AG04449 (cell line): Measurements from ENCODE around the gene CDYL2.

Source experiments
- CTCF ChIA-PET: fragments of 350-600 bp; formaldehyde crosslinking; extraction: SDS; loops from one replicate; lab custom pipeline; 2021; ENCODE audit warnings: antibody characterized with exemption; lab: Yijun Ruan, JAX
- POLR2A ChIA-PET: fragments of 400-600, 350-600 bp; formaldehyde crosslinking; extraction: SDS; loops from one replicate; lab custom pipeline; 2020; ENCODE audit warnings: antibody characterized with exemption, inconsistent platforms; lab: Yijun Ruan, JAX
- DNase-seq: peaks from one replicate; pipeline ENCODE4 v3.0.0-alpha.2; 2010; ENCODE audit warnings: low read depth, low spot score
- H3K4me3 ChIP-seq: 2 replicates; pipeline ENCODE4 v1.5.1; 2011; ENCODE audit warnings: low read depth, mild to moderate bottlenecking, control low read depth, low read length
- TF ChIP-seq, protein P1 (sequence below): IDR thresholded peaks from one replicate; pipeline ENCODE4 v1.5.1; 2011; ENCODE audit warnings: mild to moderate bottlenecking, moderate library complexity, low read length, control low read depth, inconsistent platforms; ENCODE audit not compliant: insufficient read depth; ENCODE audit errors: missing control alignments

The CDYL2 gene

GRCh38 chr16:80586476-80586875 is 217.9 kb downstream of the CDYL2 start:
- TF ChIP-seq, protein P1, sequence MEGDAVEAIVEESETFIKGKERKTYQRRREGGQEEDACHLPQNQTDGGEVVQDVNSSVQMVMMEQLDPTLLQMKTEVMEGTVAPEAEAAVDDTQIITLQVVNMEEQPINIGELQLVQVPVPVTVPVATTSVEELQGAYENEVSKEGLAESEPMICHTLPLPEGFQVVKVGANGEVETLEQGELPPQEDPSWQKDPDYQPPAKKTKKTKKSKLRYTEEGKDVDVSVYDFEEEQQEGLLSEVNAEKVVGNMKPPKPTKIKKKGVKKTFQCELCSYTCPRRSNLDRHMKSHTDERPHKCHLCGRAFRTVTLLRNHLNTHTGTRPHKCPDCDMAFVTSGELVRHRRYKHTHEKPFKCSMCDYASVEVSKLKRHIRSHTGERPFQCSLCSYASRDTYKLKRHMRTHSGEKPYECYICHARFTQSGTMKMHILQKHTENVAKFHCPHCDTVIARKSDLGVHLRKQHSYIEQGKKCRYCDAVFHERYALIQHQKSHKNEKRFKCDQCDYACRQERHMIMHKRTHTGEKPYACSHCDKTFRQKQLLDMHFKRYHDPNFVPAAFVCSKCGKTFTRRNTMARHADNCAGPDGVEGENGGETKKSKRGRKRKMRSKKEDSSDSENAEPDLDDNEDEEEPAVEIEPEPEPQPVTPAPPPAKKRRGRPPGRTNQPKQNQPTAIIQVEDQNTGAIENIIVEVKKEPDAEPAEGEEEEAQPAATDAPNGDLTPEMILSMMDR = no peak
- H3K4me3 ChIP-seq = no peak overlapping the region
- ChIA-PET POLR2A (no interaction called here), CTCF (interaction anchor here (1.4 kb wide), 1 partner anchor 59 kb away, joined by 4 read pairs; no protein-coding TSS in a partner anchor)
- DNase-seq = no peak

DNA sequence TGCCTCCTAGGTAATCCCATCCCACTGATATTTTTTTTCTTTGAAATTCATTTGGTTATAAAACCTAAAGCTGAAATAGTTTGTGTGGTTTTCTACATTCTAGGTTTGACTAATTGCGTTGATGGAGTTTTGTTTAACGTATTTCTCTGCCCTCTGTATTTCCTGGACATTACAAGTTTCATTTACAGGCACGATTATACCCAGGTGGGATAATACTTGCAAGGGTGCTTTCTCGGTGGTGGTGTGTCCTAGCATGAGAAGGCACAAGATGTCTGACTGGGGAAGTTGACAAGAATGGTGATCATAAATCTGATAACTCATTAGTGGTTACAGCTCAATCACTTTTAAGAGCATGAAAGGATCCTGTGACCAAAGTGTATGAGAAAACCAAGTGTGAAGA is 218.6 kb downstream of the CDYL2 start:
- no peak for DNase-seq
- POLR2A ChIA-PET = no interaction called here
- CTCF ChIA-PET = interaction anchor here (1.4 kb wide), 1 partner anchor 58 kb away, joined by 4 read pairs; no protein-coding TSS in a partner anchor
- TF ChIP-seq, protein P1 = no peak
- no peak overlapping the region for H3K4me3 ChIP-seq

DNA sequence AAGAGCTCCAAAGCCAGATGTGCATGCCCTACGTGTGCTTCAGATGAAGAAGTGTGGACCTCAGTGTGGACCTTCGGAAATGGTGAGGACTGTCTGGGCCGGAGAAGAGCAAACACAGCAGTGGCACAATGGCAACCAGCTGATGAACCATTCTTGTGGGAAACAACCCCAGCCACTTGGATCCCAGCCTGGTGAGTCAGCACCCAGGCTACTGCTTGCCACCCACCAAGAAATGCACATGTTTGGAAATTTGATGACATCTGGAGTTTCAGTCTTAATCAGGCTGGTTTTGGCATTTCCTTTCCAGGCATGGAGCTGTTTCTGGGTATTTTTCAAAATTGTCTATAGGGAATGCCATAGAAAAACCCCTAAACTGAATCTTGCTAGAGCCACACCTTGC is 220.9 kb downstream of the CDYL2 start:
- CTCF ChIA-PET = interaction anchor here (1.2 kb wide), 2 partner anchors 9 to 12 kb away, joined by 3 read pairs; no protein-coding TSS in a partner anchor
- POLR2A ChIA-PET = no interaction called here
- H3K4me3 ChIP-seq = no peak overlapping the region
- peak; percentile 19 for DNase-seq
- TF ChIP-seq, protein P1 = no peak

- DNase-seq = no peak
- H3K4me3 ChIP-seq = no peak overlapping the region
- CTCF ChIA-PET = interaction anchor here (1.0 kb wide), 1 partner anchor 54 kb away, joined by 5 read pairs; no protein-coding TSS in a partner anchor
- POLR2A ChIA-PET = no interaction called here
- TF ChIP-seq, protein P1 = no peak
Measured at GRCh38 chr16:80580109-80580832, 224.1 kb downstream of the CDYL2 start.

DNA sequence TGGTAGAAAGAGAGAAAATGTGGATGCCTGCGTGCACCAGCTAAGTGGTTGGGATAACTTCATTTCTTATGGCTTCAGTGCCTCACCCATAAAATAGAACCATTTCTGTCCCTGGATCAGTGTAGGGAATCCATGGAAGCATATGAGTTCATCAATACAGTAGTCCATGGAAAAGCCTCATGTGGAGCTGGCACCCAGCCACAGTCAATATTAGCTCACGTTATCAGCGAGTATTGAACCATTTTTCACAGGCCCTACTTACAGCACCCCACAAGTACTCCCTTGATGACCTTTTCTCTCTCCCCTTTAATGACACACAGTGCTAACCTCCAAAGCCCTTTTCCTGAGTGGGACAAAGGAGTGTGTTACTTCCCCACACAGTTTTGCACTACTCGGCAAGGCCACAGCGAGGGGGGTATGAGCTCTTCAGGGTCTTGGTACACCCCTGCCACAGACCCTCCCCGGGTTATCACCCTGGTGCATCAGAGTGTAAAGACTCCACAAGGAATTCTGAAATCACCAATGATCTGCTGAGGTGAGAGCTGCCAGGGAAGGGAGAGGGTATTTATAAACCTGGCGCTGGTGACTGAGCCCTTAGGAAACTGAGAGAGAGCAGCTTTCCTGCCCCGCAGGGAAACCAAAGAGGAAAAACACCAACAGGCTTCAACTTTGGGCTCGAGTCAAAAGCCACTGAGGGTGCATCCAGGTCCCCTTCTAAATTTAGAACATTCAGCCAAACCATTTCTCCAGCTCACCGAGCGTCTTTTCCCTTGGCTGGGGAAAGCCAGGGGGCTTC is 226.7 kb downstream of the CDYL2 start:
- POLR2A ChIA-PET = no interaction called here
- H3K4me3 ChIP-seq = no peak overlapping the region
- TF ChIP-seq, protein P1 = no peak
- CTCF ChIA-PET = no interaction called here
- no peak for DNase-seq
